ENCODE results near the gene PAK5.

Gene PAK5

DNA sequence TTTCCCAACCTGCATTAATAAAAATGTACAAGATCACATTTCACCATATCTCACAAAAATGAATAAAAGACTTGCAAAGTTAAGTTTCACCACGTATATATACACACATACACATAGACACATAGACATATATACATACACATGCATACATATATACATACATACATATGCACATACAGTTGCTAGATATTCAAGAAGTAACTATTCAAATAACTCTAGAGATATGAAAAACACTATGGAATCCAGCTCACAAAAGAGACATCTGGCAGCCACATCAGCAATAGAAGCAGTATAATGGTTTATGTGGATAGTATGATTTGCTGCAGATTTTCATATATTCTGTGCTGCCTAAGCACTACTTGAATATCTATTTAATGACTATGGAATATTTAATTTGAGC lies 28.1 kb downstream of the PAK5 start:
- TF ChIP-seq EZH2phosphoT487 (conservative IDR thresholded peaks at IDR 0.05; ENCODE audit: low read length) = no peak
- no peak for TF ChIP-seq CTCF (IDR thresholded peaks at IDR 0.05; ENCODE audit: insufficient read depth, low read length, poor library complexity, severe bottlenecking)
- no peaks in the 10 kb centered on the region for H3K36me3 ChIP-seq (ENCODE audit: low read length)
- no peak overlapping the region for H2AFZ ChIP-seq (ENCODE audit: low read depth, low read length, severe bottlenecking)
- H3K27ac ChIP-seq (ENCODE audit: low read depth, low read length) = no peak overlapping the region
- no peak overlapping the region for H3K9ac ChIP-seq (ENCODE audit: low read length)
- H3K4me3 ChIP-seq (ENCODE audit: insufficient read depth, low read length, poor library complexity, severe bottlenecking) = no peak overlapping the region
- no peaks in the 10 kb centered on the region for H3K79me2 ChIP-seq (ENCODE audit: insufficient read depth, low read length)
- H3F3A ChIP-seq (ENCODE audit: insufficient read depth) = no peaks in the 10 kb centered on the region
- H3K27me3 ChIP-seq (ENCODE audit: low read length) = no peaks in the 10 kb centered on the region
- no peaks in the 10 kb centered on the region for H3K9me3 ChIP-seq (ENCODE audit: insufficient read depth, low read length)
- H4K20me1 ChIP-seq (ENCODE audit: low read depth, low read length) = no peaks in the 10 kb centered on the region
- no peak overlapping the region for H3K4me2 ChIP-seq (ENCODE audit: low read depth, low read length, poor library complexity, severe bottlenecking)
- no peaks in the 10 kb centered on the region for H3K9me2 ChIP-seq (replicated peaks; ENCODE audit: insufficient read depth, low read length)

DNA sequence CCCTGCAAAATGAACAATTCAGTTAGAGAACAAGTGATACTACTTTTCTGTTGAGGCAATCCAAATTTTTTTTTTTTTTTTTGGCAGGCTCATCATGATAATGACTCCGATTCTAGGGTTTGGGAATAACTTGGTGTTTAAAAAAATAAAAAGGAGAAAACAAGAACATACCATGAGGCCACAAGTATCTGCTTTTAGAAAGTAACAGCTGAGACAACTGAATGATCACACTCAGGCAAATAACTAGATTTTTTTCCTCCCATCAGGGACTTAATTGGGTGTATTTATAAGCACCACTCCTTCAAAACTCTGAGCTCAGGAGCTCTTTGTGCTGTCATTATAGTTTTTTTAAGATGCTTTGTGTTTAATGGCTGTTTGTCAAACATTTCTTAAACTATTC lies 29.6 kb downstream of the PAK5 start:
- Histone ChIP-seq H3K36me3 (ENCODE audit: low read length) (no peaks in the 10 kb centered on the region), H3K27me3 (ENCODE audit: low read length) (no peaks in the 10 kb centered on the region), H3K27ac (ENCODE audit: low read depth, low read length) (no peak overlapping the region), H3K9me3 (ENCODE audit: insufficient read depth, low read length) (no peaks in the 10 kb centered on the region), H3K4me2 (ENCODE audit: low read depth, low read length, poor library complexity, severe bottlenecking) (no peak overlapping the region), H3K4me3 (ENCODE audit: insufficient read depth, low read length, poor library complexity, severe bottlenecking) (no peak overlapping the region), H2AFZ (ENCODE audit: low read depth, low read length, severe bottlenecking) (no peak overlapping the region), H4K20me1 (ENCODE audit: low read depth, low read length) (no peaks in the 10 kb centered on the region), H3K9me2 (replicated peaks; ENCODE audit: insufficient read depth, low read length) (no peaks in the 10 kb centered on the region), H3K79me2 (ENCODE audit: insufficient read depth, low read length) (no peaks in the 10 kb centered on the region), H3F3A (ENCODE audit: insufficient read depth) (no peaks in the 10 kb centered on the region), H3K9ac (ENCODE audit: low read length) (no peak overlapping the region)
- TF ChIP-seq CTCF (IDR thresholded peaks at IDR 0.05; ENCODE audit: insufficient read depth, low read length, poor library complexity, severe bottlenecking) = no peak
- no peak for TF ChIP-seq EZH2phosphoT487 (conservative IDR thresholded peaks at IDR 0.05; ENCODE audit: low read length)

- H3K9me2 ChIP-seq (replicated peaks; ENCODE audit: insufficient read depth, low read length) = no peaks in the 10 kb centered on the region
- no peaks in the 10 kb centered on the region for H3K79me2 ChIP-seq (ENCODE audit: insufficient read depth, low read length)
- no peaks in the 10 kb centered on the region for H3K36me3 ChIP-seq (ENCODE audit: low read length)
- no peak overlapping the region for H3K4me3 ChIP-seq (ENCODE audit: insufficient read depth, low read length, poor library complexity, severe bottlenecking)
- no peak overlapping the region for H2AFZ ChIP-seq (ENCODE audit: low read depth, low read length, severe bottlenecking)
- no peaks in the 10 kb centered on the region for H3F3A ChIP-seq (ENCODE audit: insufficient read depth)
- H3K27ac ChIP-seq (ENCODE audit: low read depth, low read length) = no peak overlapping the region
- H3K9me3 ChIP-seq (ENCODE audit: insufficient read depth, low read length) = no peaks in the 10 kb centered on the region
- no peaks in the 10 kb centered on the region for H3K27me3 ChIP-seq (ENCODE audit: low read length)
- TF ChIP-seq EZH2phosphoT487 (conservative IDR thresholded peaks at IDR 0.05; ENCODE audit: low read length) (no peak), CTCF (IDR thresholded peaks at IDR 0.05; ENCODE audit: insufficient read depth, low read length, poor library complexity, severe bottlenecking) (no peak)
- H3K9ac ChIP-seq (ENCODE audit: low read length) = no peak overlapping the region
- no peaks in the 10 kb centered on the region for H4K20me1 ChIP-seq (ENCODE audit: low read depth, low read length)
- H3K4me2 ChIP-seq (ENCODE audit: low read depth, low read length, poor library complexity, severe bottlenecking) = no peak overlapping the region
These were observed 30.7 kb downstream of the PAK5 start for GRCh38 chr20:9808166-9808565.

- no peak overlapping the region for H3K9ac ChIP-seq (ENCODE audit: low read length)
- H2AFZ ChIP-seq (ENCODE audit: low read depth, low read length, severe bottlenecking) = no peak overlapping the region
- no peak for TF ChIP-seq EZH2phosphoT487 (conservative IDR thresholded peaks at IDR 0.05; ENCODE audit: low read length)
- H3K4me2 ChIP-seq (ENCODE audit: low read depth, low read length, poor library complexity, severe bottlenecking) = no peak overlapping the region
- H3K4me3 ChIP-seq (ENCODE audit: insufficient read depth, low read length, poor library complexity, severe bottlenecking) = no peak overlapping the region
- no peak overlapping the region for H3K27ac ChIP-seq (ENCODE audit: low read depth, low read length)
- no peaks in the 10 kb centered on the region for H4K20me1 ChIP-seq (ENCODE audit: low read depth, low read length)
- H3K36me3 ChIP-seq (ENCODE audit: low read length) = no peaks in the 10 kb centered on the region
- no peaks in the 10 kb centered on the region for H3F3A ChIP-seq (ENCODE audit: insufficient read depth)
- no peaks in the 10 kb centered on the region for H3K79me2 ChIP-seq (ENCODE audit: insufficient read depth, low read length)
- H3K27me3 ChIP-seq (ENCODE audit: low read length) = no peaks in the 10 kb centered on the region
- H3K9me3 ChIP-seq (ENCODE audit: insufficient read depth, low read length) = no peaks in the 10 kb centered on the region
- H3K9me2 ChIP-seq (replicated peaks; ENCODE audit: insufficient read depth, low read length) = no peaks in the 10 kb centered on the region
These were observed 31.7 kb downstream of the PAK5 start for GRCh38 chr20:9807136-9807535.

All from SU-DHL-6 (cell line).